Nasal cavity respiratory epithelium epithelial cell of viscerocranial mucosa (primary cell): ENCODE data around the gene DLG1. TPM values are rescaled to one million over a fixed set of nuclear protein-coding genes. Genes with fewer than 3 reads are reported as not detected.

Experiments used
- total RNA-seq: library from RNA; depleted of rRNA; stranded (reverse); fragments of >200 nt; gene quantifications from 2 replicates; pipeline ENCODE4 v1.2.3, GENCODE V29; 2014

Gene DLG1
- 83.7 and 231 TPM in 2 replicates for total RNA-seq

DNA sequence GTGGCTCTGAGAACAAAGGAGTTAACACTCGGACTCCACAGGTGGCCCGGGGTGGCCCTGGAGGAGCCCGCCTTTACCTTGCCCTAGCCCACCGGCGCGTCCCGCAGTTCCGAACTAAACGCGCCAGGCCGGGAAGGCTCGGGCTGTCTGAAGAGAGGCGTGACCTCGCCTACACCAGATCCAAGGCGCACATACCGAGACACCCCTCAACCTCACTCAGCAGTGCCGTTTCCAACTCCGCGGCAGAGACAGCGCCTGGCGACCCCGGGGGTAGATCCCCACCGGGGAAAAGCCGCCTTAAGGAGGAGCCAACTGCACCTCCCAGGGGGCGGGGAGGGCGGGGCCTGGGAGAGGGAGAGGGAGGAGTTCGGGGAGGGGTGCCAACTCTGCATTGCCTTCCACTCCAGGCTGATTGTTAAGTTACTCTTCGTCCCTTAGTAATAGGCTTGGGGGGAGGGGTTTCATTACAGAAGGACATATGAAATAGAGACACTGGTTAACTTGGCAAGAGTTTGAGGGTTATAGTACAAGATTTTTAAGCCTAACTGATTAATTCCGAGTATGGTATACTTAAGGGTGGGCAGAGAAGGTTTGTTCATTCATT is at the start of gene DLG1:
TSS of gene DLG1 (minus strand) at position 272 of the 604 bp plus-strand sequence. CDS start 1,408 bp downstream, outside the sequence.

DNA sequence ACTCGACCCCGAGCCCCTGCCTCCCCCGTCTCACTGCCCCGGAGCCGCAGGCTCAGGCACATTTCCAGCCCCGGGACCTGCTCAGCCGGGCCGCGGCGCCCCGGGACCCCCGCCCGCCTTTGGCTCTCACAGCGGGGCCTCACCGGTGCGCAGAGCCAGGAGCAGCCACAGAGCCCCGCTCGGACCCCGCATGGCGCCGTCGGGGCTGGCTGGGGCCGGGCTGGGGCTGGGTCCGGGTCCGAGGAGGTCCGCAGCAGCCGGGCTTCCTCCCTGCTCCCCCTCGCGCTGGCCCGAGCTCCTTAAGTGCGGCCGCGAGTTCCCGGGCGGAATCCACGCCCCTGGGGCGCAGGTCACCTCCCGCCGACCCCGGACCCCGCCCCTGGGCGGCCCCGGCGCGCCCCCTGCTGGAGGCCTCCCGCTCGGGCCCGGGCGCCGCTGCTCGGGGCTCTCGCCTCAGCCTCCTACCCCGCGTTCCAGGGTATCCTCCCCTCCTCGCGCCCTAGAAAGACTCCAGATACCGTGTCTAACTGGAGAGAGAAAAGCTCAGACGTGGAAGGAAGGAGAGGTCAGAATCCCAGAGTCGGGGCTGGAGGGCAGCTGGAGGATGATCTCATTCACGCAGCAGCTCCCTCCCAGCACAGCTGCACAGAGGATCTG is 268.8 kb downstream of the DLG1 start, which contains the start of gene MELTF:
TSS of gene MELTF (minus strand) at position 307 of the 657 bp plus-strand sequence. CDS start at position 192, 115 bp downstream.

